Gastroesophageal sphincter (tissue), 4 donors: ENCODE measurements around the gene CBARP. TPM values are rescaled to one million over a fixed set of nuclear protein-coding genes. Genes with fewer than 3 reads are reported as not detected.

Experiments used
- ATAC-seq: fragments of 150-250 bp; one replicate; pipeline ENCODE4 v1.9.1; 2016; ENCODE audit warnings: mild to moderate bottlenecking, moderate library complexity
- H3K27ac ChIP-seq, 4 donors: fragments of 200-600 bp; sonication (generic) in 3 of 4; 1 replicate in 3 of 4; 2 replicates in 1 of 4; pipeline ENCODE4 v1.5.1; 2016 to 2019
- H3K27me3 ChIP-seq: fragments of 200-600 bp; sonication (generic); one replicate; pipeline ENCODE4 v1.5.1; 2019
- H3K36me3 ChIP-seq, 2 donors: fragments of 200-600 bp; sonication (generic); one replicate each; pipeline ENCODE4 v1.5.1; 2019; ENCODE audit warnings: control low read depth in 1 of 2
- H3K4me1 ChIP-seq, 3 donors: fragments of 200-600 bp; sonication (generic); 1 replicate in 2 of 3; 2 replicates in 1 of 3; pipeline ENCODE4 v1.5.1; 2016 to 2019; ENCODE audit warnings: control low read depth in 2 of 3
- H3K4me3 ChIP-seq, 2 donors: fragments of 200-600 bp; sonication (generic); one replicate each; pipeline ENCODE4 v1.5.1; 2019; ENCODE audit warnings: mild to moderate bottlenecking in 1 of 2, moderate library complexity in 1 of 2
- H3K9me3 ChIP-seq, 3 donors: fragments of 200-600 bp; sonication (generic); one replicate each; pipeline ENCODE4 v1.5.1; 2017 to 2019; ENCODE audit warnings: control low read depth in 2 of 3
- EP300 ChIP-seq: sonication (generic); formaldehyde crosslinking; IDR thresholded peaks from one replicate; pipeline ENCODE4 v1.6.1; 2017; ENCODE audit warnings: antibody characterized with exemption, mild to moderate bottlenecking
- POLR2A ChIP-seq, 2 donors: fragments of 450-650 bp; IDR thresholded peaks; one replicate each; pipeline ENCODE4 v1.6.1; 2017; ENCODE audit warnings: antibody characterized with exemption in 2 of 2, mild to moderate bottlenecking in 2 of 2, moderate library complexity in 1 of 2
- POLR2AphosphoS5 ChIP-seq: sonication (generic); formaldehyde crosslinking; IDR thresholded peaks from one replicate; pipeline ENCODE4 v1.6.1; 2017; ENCODE audit warnings: antibody characterized with exemption
- WGBS, 2 donors: methylation state at CpG; one replicate each; pipeline ENCODE4 v1.1.5; 2018; ENCODE audit warnings: low coverage in 1 of 2; 5-methylcytosine and 5-hydroxymethylcytosine counted together
- total RNA-seq, 4 donors: library from RNA; depleted of rRNA; stranded (reverse); fragments of >200 nt; gene quantifications; one replicate each; pipeline ENCODE4 v1.1.0, GENCODE V29; 2016
- TF ChIP-seq, protein P1 (sequence below), 4 experiments: fragments of 200-600 bp in 2 of 4; fragments of 450-650 bp in 2 of 4; sonication (generic) in 1 of 4; IDR thresholded peaks; one replicate each; pipeline ENCODE4 v1.5.1; 2017 to 2019; ENCODE audit warnings: antibody characterized with exemption in 4 of 4, mild to moderate bottlenecking in 2 of 4, moderate library complexity in 2 of 4

Gene CBARP
- total RNA-seq, 4 donors from 2014 or later, result 0.13 to 0.73 (median 0.49) TPM; not detected in 1

DNA sequence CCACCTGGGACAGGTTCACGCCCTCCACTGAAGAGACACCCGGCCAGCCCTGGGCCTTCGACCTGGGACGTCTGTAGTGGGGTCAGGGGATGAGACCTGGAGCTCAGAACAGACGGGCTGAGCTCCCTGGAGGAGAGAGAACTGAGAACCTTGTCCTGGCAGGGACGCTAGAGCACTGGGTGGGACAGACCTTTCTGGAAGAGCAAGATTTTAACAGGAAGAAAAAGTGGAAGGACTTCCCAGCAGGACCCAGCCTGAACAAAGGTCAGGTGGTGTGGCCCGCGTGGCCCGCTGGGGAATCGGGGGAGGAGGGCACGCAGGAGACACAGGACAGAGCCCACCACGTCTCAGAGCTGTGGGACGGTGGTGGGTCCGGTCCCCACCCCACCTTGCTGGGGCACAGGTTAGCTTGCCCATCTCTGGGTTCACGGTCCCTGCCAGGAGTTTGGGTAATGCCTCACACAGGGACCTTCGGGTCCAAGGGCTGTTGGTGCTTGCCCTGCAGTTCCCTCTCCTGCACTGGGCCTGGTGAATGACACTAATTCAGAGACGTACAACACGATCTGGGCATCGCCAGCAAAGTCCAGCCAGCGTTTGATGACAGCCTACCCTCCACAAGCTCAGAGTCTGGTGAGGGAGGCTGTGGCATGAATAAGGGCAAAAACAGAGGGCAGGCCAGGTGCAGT is 46.6 kb upstream of the CBARP start:
- H3K4me1 ChIP-seq, result peaks cover 0 to 33% (median 3%) of the 10 kb centered on the region in 3 donors
- H3K9me3 ChIP-seq, result no peaks in the 10 kb centered on the region
- H3K4me3 ChIP-seq, result no peak overlapping the region
- peaks cover 0 to 5% of the 10 kb centered on the region in 2 donors for H3K36me3 ChIP-seq
- H3K27me3 ChIP-seq, result peaks cover 66% of the 10 kb centered on the region
- no peak overlapping the region for H3K27ac ChIP-seq
- WGBS, 2 donors, result 44% methylated on average over 3 of the region's 20 CpGs; no CpG with 5 or more reads in 1 of the 2 donors
- no peak for ATAC-seq
- TF ChIP-seq, protein P1, sequence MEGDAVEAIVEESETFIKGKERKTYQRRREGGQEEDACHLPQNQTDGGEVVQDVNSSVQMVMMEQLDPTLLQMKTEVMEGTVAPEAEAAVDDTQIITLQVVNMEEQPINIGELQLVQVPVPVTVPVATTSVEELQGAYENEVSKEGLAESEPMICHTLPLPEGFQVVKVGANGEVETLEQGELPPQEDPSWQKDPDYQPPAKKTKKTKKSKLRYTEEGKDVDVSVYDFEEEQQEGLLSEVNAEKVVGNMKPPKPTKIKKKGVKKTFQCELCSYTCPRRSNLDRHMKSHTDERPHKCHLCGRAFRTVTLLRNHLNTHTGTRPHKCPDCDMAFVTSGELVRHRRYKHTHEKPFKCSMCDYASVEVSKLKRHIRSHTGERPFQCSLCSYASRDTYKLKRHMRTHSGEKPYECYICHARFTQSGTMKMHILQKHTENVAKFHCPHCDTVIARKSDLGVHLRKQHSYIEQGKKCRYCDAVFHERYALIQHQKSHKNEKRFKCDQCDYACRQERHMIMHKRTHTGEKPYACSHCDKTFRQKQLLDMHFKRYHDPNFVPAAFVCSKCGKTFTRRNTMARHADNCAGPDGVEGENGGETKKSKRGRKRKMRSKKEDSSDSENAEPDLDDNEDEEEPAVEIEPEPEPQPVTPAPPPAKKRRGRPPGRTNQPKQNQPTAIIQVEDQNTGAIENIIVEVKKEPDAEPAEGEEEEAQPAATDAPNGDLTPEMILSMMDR (IDR thresholded peaks at IDR 0.05), result no peak
- no peak for TF ChIP-seq POLR2A (IDR thresholded peaks at IDR 0.05)
- no peak for TF ChIP-seq POLR2AphosphoS5
- no peak for TF ChIP-seq EP300

DNA sequence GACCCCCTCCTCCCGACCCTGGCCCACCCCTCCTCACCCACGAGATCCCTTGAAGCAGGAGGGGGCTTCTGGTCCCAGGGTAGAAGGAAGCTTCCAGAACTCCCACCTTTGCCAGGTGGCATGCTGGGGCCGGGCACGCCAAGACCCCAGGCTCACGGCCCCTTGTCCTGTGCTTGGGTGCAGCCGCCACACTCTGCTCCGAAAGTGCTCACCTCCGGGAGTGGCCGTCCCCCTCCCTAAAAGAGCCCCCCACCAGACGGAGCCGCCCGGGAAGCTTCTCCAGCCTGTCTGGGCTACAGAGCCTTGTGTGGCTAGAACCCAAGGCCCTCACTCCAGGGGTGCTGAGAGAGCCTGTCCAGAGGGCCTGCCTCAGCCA is 46.1 kb upstream of the CBARP start:
- Histone ChIP-seq H3K27me3 (peaks cover 60% of the 10 kb centered on the region), H3K4me3 (no peak overlapping the region), H3K4me1 (peaks cover 0 to 37% (median 3%) of the 10 kb centered on the region in 3 donors), H3K9me3 (no peaks in the 10 kb centered on the region), H3K36me3 (peaks cover 0 to 10% of the 10 kb centered on the region in 2 donors), H3K27ac (no peak overlapping the region)
- TF ChIP-seq POLR2A (IDR thresholded peaks at IDR 0.05), result no peak
- TF ChIP-seq, protein P1 (IDR thresholded peaks at IDR 0.05), result no peak
- no peak for TF ChIP-seq POLR2AphosphoS5
- TF ChIP-seq EP300, result no peak
- no CpG with 5 or more reads among the region's 12 CpGs for WGBS, 2 donors
- no peak for ATAC-seq

DNA sequence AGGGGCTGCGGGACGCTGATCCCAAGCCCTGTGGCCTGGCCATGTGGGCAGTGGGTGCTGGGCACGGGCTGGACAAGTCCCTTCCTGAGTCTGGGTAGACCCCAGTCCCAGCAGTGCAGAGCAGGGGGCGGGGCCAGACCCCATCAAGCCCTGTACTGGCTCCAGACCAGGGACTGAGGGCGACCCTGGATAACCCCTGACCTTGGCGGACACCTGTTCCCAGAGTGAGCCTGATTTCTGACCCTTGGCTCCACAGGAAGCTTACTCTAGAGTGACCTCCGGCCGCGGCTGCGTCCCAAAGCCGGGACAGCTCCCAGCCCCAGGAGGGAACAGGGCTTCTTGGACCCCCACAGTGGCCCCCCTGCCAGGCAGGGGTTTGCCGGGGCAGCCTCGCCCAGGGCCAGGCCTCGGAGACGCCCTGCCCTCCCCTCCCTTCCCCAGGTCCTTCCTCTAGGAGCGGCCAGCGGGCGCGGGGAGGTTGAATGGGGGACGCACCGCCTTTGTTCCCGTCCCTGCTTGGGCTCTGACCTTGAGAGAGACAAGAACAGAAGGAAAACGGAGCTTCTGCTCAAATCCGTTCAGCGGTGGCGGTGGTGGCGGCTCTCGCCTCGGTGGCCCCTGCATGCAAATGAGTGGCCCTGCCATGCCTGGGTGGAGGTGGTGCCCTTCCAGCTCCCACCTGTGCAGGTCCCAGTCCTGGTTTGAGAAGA is 45.6 kb upstream of the CBARP start:
- no peak overlapping the region for H3K27ac ChIP-seq
- H3K4me1 ChIP-seq, result peaks cover 0 to 37% (median 3%) of the 10 kb centered on the region in 3 donors
- peaks cover 55% of the 10 kb centered on the region for H3K27me3 ChIP-seq

DNA sequence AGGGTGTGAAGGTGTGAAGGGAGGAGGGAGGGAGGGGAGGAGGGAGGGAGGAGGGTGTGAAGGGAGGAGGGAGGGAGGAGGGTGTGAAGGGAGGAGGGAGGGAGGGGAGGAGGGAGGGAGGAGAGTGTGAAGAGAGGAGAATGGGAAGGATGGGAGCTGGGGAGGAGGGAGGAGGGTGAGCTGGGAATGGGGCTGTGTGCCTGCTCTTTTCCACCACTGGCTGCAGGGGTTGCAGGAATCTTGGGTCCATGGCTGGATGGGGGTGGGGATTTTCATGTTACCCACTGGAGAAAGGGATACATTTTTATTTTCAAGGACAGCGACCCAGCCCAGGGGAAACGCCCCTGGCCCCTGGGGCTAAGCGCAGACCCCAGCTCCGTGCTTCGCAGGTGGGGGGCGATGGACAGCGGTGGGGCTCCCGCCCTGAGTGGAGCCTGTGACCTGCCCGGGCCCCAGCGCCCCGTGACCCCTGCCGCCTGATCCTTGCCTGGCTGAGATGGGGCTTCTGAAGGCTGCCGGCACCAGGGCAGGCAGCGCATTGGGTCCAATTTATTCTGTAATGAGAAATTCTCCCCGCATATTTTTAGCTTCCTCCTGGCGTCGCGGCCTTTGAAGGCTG is 44.9 kb upstream of the CBARP start:
- ATAC-seq, result no peak

More for the DNA sequence above, 45.6 kb upstream of the CBARP start:
- Histone ChIP-seq H3K9me3 (no peaks in the 10 kb centered on the region), H3K36me3 (peaks cover 0 to 15% of the 10 kb centered on the region in 2 donors), H3K4me3 (no peak overlapping the region)
- no peak for TF ChIP-seq EP300
- TF ChIP-seq POLR2A (IDR thresholded peaks at IDR 0.05), result no peak
- no peak for TF ChIP-seq POLR2AphosphoS5
- TF ChIP-seq, protein P1 (IDR thresholded peaks at IDR 0.05), result no peak
- 67% methylated on average over 3 of the region's 29 CpGs; no CpG with 5 or more reads in 1 of the 2 donors for WGBS, 2 donors
- no peak for ATAC-seq

More for the DNA sequence above, 44.9 kb upstream of the CBARP start:
- H3K27ac ChIP-seq, result no peak overlapping the region
- peaks cover 0 to 34% (median 3%) of the 10 kb centered on the region in 3 donors for H3K4me1 ChIP-seq
- no peaks in the 10 kb centered on the region for H3K9me3 ChIP-seq
- H3K4me3 ChIP-seq, result no peak overlapping the region
- H3K36me3 ChIP-seq, result peaks cover 0 to 21% of the 10 kb centered on the region in 2 donors
- peaks cover 48% of the 10 kb centered on the region for H3K27me3 ChIP-seq
- 100% methylated on average over 1 of the region's 18 CpGs; no CpG with 5 or more reads in 1 of the 2 donors for WGBS, 2 donors
- no peak for TF ChIP-seq POLR2AphosphoS5
- TF ChIP-seq POLR2A (IDR thresholded peaks at IDR 0.05), result no peak
- no peak for TF ChIP-seq EP300
- TF ChIP-seq, protein P1 (IDR thresholded peaks at IDR 0.05), result no peak
